ENCODE measurements around the gene RGS8. TPM values are rescaled to one million over a fixed set of nuclear protein-coding genes. Genes with fewer than 3 reads are reported as not detected.

The RGS8 gene
- polyA plus RNA-seq, 1 donor from 2014 or later: 8.3 TPM

DNA sequence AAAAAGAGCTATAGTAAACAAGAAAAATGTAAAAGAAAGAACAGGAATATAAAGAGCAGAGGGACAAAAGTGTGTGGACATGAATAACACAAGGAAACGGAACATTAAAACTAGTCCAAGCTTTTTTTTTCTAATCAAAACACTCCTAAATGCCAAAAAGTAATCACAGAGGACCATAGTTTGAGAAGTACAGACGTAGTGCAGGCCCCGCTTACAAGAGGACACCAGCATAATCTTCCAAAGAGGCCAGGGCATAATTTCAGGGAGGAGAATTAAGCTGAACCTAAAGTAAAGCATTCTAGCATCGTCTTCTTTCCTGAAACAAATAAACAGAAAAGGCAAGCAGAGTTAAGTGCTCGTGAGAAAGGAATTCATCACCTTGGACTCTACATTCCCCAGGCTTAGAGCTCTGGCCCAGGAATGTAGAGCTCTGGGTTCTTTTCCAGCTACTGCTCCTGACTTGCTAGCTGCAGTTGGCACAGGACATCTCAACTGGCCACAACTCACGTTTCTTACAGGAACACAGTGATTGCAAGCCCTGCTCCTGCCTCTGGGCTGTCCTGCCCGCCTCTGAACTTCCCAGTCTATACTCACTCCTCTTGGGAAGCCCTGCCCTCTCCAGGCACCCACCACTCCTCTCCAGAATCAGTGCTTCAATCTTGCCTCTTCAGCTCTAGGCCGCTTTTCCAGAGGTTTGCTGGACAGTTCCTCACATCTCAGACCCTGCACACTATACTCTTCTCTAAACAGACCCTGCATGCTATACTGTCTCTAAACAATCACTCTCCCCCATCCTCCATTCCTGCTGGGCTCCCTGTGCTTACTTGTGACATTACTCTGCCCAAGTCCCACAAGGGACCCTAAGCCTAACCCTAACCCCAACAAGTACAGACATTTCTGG, 9.8 kb downstream of the RGS8 start:
- H2AFZ ChIP-seq (ENCODE audit: low read depth, low read length): no peak overlapping the region
- no peaks in the 10 kb centered on the region for H3K9me3 ChIP-seq (ENCODE audit: low read length)
- H3K9me2 ChIP-seq (ENCODE audit: insufficient read depth, low read length): no peaks in the 10 kb centered on the region
- no peak for TF ChIP-seq EP300 (conservative IDR thresholded peaks at IDR 0.05; ENCODE audit: poor library complexity, severe bottlenecking)
- TF ChIP-seq EZH2 (IDR thresholded peaks at IDR 0.05; ENCODE audit: borderline replicate concordance, insufficient read depth, low read length, poor library complexity, severe bottlenecking): no peak
- TF ChIP-seq RAD21 (conservative IDR thresholded peaks at IDR 0.05): no peak
- H3K79me2 ChIP-seq (replicated peaks; ENCODE audit: insufficient read depth, low read length): no peaks in the 10 kb centered on the region
- H3K27me3 ChIP-seq (ENCODE audit: insufficient read depth, low read depth, low read length): no peaks in the 10 kb centered on the region
- no peaks in the 10 kb centered on the region for H3F3A ChIP-seq (ENCODE audit: insufficient read depth, low read length, poor library complexity, severe bottlenecking)
- H3K27ac ChIP-seq (ENCODE audit: low read length): no peak overlapping the region
- H3K9ac ChIP-seq (ENCODE audit: low read length): no peak overlapping the region
- H3K4me3 ChIP-seq (ENCODE audit: low read length): no peak overlapping the region
- H4K20me1 ChIP-seq (ENCODE audit: insufficient read depth): no peaks in the 10 kb centered on the region
- no peak overlapping the region for H3K4me2 ChIP-seq (ENCODE audit: low read length)
- no peaks in the 10 kb centered on the region for H3K36me3 ChIP-seq (ENCODE audit: insufficient read depth, low read length)

DNA sequence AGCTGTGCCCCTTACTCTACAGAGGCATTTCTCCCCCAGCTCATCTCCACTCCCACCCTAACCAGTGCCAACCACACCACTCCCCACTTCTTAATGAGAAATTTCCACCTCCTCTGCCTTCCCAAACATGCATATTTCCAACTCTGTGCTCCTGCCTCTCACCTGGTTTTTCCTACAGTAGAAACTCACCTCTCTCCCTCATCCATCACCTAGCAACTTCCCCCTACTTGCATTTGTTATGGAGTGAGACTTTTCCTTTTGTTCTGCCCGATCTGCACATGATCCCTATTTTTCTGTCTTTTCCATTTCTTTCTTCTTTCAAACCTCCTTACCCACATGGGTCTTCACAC, 11.9 kb downstream of the RGS8 start:
- H3K4me3 ChIP-seq (ENCODE audit: low read length): peak overlapping the region; percentile 35
- H4K20me1 ChIP-seq (ENCODE audit: insufficient read depth): no peaks in the 10 kb centered on the region
- no peaks in the 10 kb centered on the region for H3K79me2 ChIP-seq (replicated peaks; ENCODE audit: insufficient read depth, low read length)
- no peaks in the 10 kb centered on the region for H3K9me2 ChIP-seq (ENCODE audit: insufficient read depth, low read length)
- no peaks in the 10 kb centered on the region for H3K36me3 ChIP-seq (ENCODE audit: insufficient read depth, low read length)
- H3K27me3 ChIP-seq (ENCODE audit: insufficient read depth, low read depth, low read length): no peaks in the 10 kb centered on the region
- H3F3A ChIP-seq (ENCODE audit: insufficient read depth, low read length, poor library complexity, severe bottlenecking): no peaks in the 10 kb centered on the region
- H3K9ac ChIP-seq (ENCODE audit: low read length): peak overlapping the region; percentile 15
- H2AFZ ChIP-seq (ENCODE audit: low read depth, low read length): peak overlapping the region; percentile 30
- peak overlapping the region; percentile 0 for H3K4me2 ChIP-seq (ENCODE audit: low read length)
- no peak overlapping the region for H3K27ac ChIP-seq (ENCODE audit: low read length)
- no peak for TF ChIP-seq EP300 (conservative IDR thresholded peaks at IDR 0.05; ENCODE audit: poor library complexity, severe bottlenecking)
- TF ChIP-seq POLR2AphosphoS5 (IDR thresholded peaks at IDR 0.05): no peak
- TF ChIP-seq, protein P1, sequence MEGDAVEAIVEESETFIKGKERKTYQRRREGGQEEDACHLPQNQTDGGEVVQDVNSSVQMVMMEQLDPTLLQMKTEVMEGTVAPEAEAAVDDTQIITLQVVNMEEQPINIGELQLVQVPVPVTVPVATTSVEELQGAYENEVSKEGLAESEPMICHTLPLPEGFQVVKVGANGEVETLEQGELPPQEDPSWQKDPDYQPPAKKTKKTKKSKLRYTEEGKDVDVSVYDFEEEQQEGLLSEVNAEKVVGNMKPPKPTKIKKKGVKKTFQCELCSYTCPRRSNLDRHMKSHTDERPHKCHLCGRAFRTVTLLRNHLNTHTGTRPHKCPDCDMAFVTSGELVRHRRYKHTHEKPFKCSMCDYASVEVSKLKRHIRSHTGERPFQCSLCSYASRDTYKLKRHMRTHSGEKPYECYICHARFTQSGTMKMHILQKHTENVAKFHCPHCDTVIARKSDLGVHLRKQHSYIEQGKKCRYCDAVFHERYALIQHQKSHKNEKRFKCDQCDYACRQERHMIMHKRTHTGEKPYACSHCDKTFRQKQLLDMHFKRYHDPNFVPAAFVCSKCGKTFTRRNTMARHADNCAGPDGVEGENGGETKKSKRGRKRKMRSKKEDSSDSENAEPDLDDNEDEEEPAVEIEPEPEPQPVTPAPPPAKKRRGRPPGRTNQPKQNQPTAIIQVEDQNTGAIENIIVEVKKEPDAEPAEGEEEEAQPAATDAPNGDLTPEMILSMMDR (IDR thresholded peaks at IDR 0.05; ENCODE audit: poor library complexity, severe bottlenecking): no peak
- TF ChIP-seq RAD21 (conservative IDR thresholded peaks at IDR 0.05): no peak
- no peak for TF ChIP-seq MXI1 (conservative IDR thresholded peaks at IDR 0.05; ENCODE audit: poor library complexity, severe bottlenecking)
- TF ChIP-seq, protein P2, sequence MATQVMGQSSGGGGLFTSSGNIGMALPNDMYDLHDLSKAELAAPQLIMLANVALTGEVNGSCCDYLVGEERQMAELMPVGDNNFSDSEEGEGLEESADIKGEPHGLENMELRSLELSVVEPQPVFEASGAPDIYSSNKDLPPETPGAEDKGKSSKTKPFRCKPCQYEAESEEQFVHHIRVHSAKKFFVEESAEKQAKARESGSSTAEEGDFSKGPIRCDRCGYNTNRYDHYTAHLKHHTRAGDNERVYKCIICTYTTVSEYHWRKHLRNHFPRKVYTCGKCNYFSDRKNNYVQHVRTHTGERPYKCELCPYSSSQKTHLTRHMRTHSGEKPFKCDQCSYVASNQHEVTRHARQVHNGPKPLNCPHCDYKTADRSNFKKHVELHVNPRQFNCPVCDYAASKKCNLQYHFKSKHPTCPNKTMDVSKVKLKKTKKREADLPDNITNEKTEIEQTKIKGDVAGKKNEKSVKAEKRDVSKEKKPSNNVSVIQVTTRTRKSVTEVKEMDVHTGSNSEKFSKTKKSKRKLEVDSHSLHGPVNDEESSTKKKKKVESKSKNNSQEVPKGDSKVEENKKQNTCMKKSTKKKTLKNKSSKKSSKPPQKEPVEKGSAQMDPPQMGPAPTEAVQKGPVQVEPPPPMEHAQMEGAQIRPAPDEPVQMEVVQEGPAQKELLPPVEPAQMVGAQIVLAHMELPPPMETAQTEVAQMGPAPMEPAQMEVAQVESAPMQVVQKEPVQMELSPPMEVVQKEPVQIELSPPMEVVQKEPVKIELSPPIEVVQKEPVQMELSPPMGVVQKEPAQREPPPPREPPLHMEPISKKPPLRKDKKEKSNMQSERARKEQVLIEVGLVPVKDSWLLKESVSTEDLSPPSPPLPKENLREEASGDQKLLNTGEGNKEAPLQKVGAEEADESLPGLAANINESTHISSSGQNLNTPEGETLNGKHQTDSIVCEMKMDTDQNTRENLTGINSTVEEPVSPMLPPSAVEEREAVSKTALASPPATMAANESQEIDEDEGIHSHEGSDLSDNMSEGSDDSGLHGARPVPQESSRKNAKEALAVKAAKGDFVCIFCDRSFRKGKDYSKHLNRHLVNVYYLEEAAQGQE (IDR thresholded peaks at IDR 0.05; ENCODE audit: borderline replicate concordance): no peak
- H3K9me3 ChIP-seq (ENCODE audit: low read length): no peaks in the 10 kb centered on the region
